Hepatocyte (in vitro differentiated cells): ENCODE data around the gene SEH1L. TPM values are rescaled to one million over a fixed set of nuclear protein-coding genes. Genes with fewer than 3 reads are reported as not detected.

Source experiments
- DNase-seq: peaks from one replicate; pipeline ENCODE4 v3.0.0-alpha.2; 2016; ENCODE audit warnings: low spot score
- H2AFZ ChIP-seq: fragments of 200-600 bp; sonication (generic); 2 replicates; pipeline ENCODE4 v1.6.0; 2016; ENCODE audit warnings: antibody characterized with exemption, mild to moderate bottlenecking
- H3K27ac ChIP-seq: fragments of 200-600 bp; sonication (generic); 2 replicates; pipeline ENCODE4 v1.5.1; 2016; ENCODE audit warnings: mild to moderate bottlenecking
- H3K27me3 ChIP-seq: fragments of 200-600 bp; sonication (generic); 2 replicates; pipeline ENCODE4 v1.6.1; 2016
- H3K36me3 ChIP-seq: fragments of 200-600 bp; sonication (generic); replicated peaks from 2 replicates; pipeline ENCODE4 v1.5.1; 2016; ENCODE audit warnings: low read depth; ENCODE audit not compliant: insufficient read depth
- H3K4me1 ChIP-seq: fragments of 200-600 bp; sonication (generic); 2 replicates; pipeline ENCODE4 v1.5.1; 2016; ENCODE audit warnings: mild to moderate bottlenecking, moderate library complexity; ENCODE audit not compliant: insufficient read depth
- H3K4me2 ChIP-seq: fragments of 200-600 bp; sonication (generic); 2 replicates; pipeline ENCODE4 v1.6.0; 2016
- H3K4me3 ChIP-seq: fragments of 200-600 bp; sonication (generic); 2 replicates; pipeline ENCODE4 v1.5.1; 2016; ENCODE audit warnings: mild to moderate bottlenecking
- H3K79me2 ChIP-seq: fragments of 200-600 bp; sonication (generic); 2 replicates; pipeline ENCODE4 v1.6.0; 2017; ENCODE audit warnings: mild to moderate bottlenecking
- H3K9me2 ChIP-seq: fragments of 200-600 bp; sonication (generic); replicated peaks from 2 replicates; pipeline ENCODE4 v1.6.0; 2017; ENCODE audit warnings: mild to moderate bottlenecking; ENCODE audit not compliant: insufficient read depth
- H3K9me3 ChIP-seq: fragments of 200-600 bp; sonication (generic); 2 replicates; pipeline ENCODE4 v1.5.1; 2016; ENCODE audit warnings: low read depth, mild to moderate bottlenecking
- H4K20me1 ChIP-seq: fragments of 200-600 bp; sonication (generic); 2 replicates; pipeline ENCODE4 v1.6.0; 2016; ENCODE audit warnings: mild to moderate bottlenecking; ENCODE audit not compliant: insufficient read depth, poor library complexity, severe bottlenecking
- EZH2 ChIP-seq: fragments of 200-600 bp; sonication (generic); IDR thresholded peaks from 2 replicates; pipeline ENCODE4 v1.6.1; 2016; ENCODE audit warnings: antibody characterized with exemption, mild to moderate bottlenecking, borderline replicate concordance
- EZH2phosphoT487 ChIP-seq: fragments of 200-600 bp; sonication (generic); IDR thresholded peaks from one replicate; pipeline ENCODE4 v1.6.1; 2018; ENCODE audit warnings: antibody characterized with exemption, mild to moderate bottlenecking, low read depth, moderate library complexity; ENCODE audit not compliant: unreplicated experiment, severe bottlenecking
- WGBS: methylation state at CpG from one replicate; pipeline ENCODE4 v1.1.6; 2016; ENCODE audit warnings: low lambda C conversion rate; ENCODE audit errors: missing lambda C conversion rate; 5-methylcytosine and 5-hydroxymethylcytosine counted together
- polyA plus RNA-seq: library from polyadenylated mRNA; unstranded; fragments of >200 nt; fragmentation: Nextera tagmentation; extraction: Ambion mirVana; gene quantifications from 2 replicates; pipeline ENCODE4 v1.2.1, GENCODE V29; 2016
- total RNA-seq: library from RNA; depleted of rRNA; stranded (reverse); fragments of >200 nt; gene quantifications from 2 replicates; pipeline ENCODE4 v1.2.3, GENCODE V29; 2014
- TF ChIP-seq, protein P1 (sequence below): fragments of 200-600 bp; sonication (generic); IDR thresholded peaks from 2 replicates; pipeline ENCODE4 v1.5.1; 2016; ENCODE audit warnings: antibody characterized with exemption, mild to moderate bottlenecking; ENCODE audit not compliant: poor library complexity

Gene SEH1L
- total and polyA plus RNA-seq, 2 experiments from 2014 or later, result 24.0 to 25.8 TPM

- TF ChIP-seq EZH2phosphoT487, result no peak
- no peak for TF ChIP-seq EZH2
- TF ChIP-seq, protein P1, sequence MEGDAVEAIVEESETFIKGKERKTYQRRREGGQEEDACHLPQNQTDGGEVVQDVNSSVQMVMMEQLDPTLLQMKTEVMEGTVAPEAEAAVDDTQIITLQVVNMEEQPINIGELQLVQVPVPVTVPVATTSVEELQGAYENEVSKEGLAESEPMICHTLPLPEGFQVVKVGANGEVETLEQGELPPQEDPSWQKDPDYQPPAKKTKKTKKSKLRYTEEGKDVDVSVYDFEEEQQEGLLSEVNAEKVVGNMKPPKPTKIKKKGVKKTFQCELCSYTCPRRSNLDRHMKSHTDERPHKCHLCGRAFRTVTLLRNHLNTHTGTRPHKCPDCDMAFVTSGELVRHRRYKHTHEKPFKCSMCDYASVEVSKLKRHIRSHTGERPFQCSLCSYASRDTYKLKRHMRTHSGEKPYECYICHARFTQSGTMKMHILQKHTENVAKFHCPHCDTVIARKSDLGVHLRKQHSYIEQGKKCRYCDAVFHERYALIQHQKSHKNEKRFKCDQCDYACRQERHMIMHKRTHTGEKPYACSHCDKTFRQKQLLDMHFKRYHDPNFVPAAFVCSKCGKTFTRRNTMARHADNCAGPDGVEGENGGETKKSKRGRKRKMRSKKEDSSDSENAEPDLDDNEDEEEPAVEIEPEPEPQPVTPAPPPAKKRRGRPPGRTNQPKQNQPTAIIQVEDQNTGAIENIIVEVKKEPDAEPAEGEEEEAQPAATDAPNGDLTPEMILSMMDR, result peak; percentile 98
- peak; percentile 88 for DNase-seq
- Histone ChIP-seq H3K9me3 (no peaks in the 10 kb centered on the region), H3K27me3 (no peaks in the 10 kb centered on the region), H3K4me2 (no peak overlapping the region), H3K4me1 (no peaks in the 10 kb centered on the region), H3K79me2 (no peaks in the 10 kb centered on the region), H2AFZ (peak overlapping the region; percentile 32), H3K27ac (no peak overlapping the region), H3K36me3 (no peaks in the 10 kb centered on the region), H3K9me2 (no peaks in the 10 kb centered on the region), H3K4me3 (no peak overlapping the region), H4K20me1 (no peaks in the 10 kb centered on the region)
- WGBS, result 21% methylated on average over 11 of the region's 11 CpGs
Measured at GRCh38 chr18:12934454-12935071, 13.2 kb upstream of the SEH1L start.

DNA sequence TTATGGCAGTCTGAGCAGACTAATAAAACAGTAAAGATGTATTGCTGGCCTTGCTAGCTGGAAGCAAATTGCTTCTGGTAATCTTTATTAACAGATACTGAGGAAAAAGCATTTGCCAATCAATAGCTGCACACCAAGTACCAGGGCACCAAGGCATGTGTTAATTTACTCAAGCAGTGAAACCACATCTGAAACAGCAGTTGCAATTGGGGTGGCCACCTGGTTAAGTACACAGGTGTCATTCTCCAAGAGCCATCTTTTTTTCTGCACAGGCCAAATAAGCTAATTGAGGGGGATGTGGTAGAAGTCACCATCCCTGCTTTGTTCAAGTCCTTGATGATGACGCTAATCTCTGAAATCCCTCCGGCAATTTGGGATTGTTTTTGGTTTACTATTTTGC, 8.6 kb upstream of the SEH1L start:
- H4K20me1 ChIP-seq, result no peaks in the 10 kb centered on the region
- no peaks in the 10 kb centered on the region for H3K36me3 ChIP-seq
- H3K27me3 ChIP-seq, result no peaks in the 10 kb centered on the region
- H3K27ac ChIP-seq, result no peak overlapping the region
- H3K9me3 ChIP-seq, result no peaks in the 10 kb centered on the region
- no peaks in the 10 kb centered on the region for H3K79me2 ChIP-seq
- H3K9me2 ChIP-seq, result no peaks in the 10 kb centered on the region
- H3K4me2 ChIP-seq, result no peak overlapping the region
- no peak for TF ChIP-seq EZH2
- TF ChIP-seq, protein P1, result no peak
- no peak for TF ChIP-seq EZH2phosphoT487
- no peak for DNase-seq
- H3K4me1 ChIP-seq, result no peaks in the 10 kb centered on the region
- H2AFZ ChIP-seq, result no peak overlapping the region
- no peak overlapping the region for H3K4me3 ChIP-seq
- 90% methylated on average over 2 of the region's 2 CpGs for WGBS

DNA sequence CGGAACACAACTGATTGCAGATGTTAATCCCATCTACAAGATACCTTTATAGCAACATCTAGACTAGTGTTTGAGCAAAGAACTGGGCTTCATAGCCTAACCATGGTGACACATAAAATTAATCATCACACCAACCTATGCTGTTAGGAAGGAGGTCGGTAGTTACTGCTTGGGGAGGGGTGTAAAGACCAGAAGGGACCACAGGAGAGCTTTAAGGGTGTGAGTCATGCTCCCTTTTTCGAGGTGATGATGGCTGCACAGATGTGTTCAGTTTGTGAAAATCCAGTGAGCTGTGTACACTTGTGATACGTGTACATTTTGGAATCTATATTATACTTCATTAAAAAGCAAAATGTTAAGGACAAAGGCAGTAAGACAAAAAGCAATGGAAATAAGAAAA, 4.6 kb upstream of the SEH1L start:
- H3K4me1 ChIP-seq, result peaks cover 5% of the 10 kb centered on the region
- no peaks in the 10 kb centered on the region for H3K36me3 ChIP-seq
- H3K27me3 ChIP-seq, result no peaks in the 10 kb centered on the region
- TF ChIP-seq EZH2phosphoT487 (no peak), EZH2 (no peak)
- TF ChIP-seq, protein P1, result no peak
- no peaks in the 10 kb centered on the region for H3K9me3 ChIP-seq
- no peak overlapping the region for H3K4me3 ChIP-seq
- H3K27ac ChIP-seq, result no peak overlapping the region
- H3K79me2 ChIP-seq, result peaks cover 7% of the 10 kb centered on the region
- no peak overlapping the region for H2AFZ ChIP-seq
- no peaks in the 10 kb centered on the region for H3K9me2 ChIP-seq
- WGBS, result 83% methylated on average over 4 of the region's 4 CpGs
- no peaks in the 10 kb centered on the region for H4K20me1 ChIP-seq
- H3K4me2 ChIP-seq, result no peak overlapping the region
- DNase-seq, result no peak
